Upper lobe of left lung (tissue), 6 donors: Measurements from ENCODE around the gene RASSF9. TPM values are rescaled to one million over a fixed set of nuclear protein-coding genes. Genes with fewer than 3 reads are reported as not detected.

ENCODE experiments used
- ATAC-seq, 2 donors: fragments of 200-7000 bp; cut with Tn5 transposase; one replicate each; pipeline ENCODE4 v1.9.1; 2022; ENCODE audit warnings: mild to moderate bottlenecking in 2 of 2, moderate library complexity in 2 of 2; ENCODE audit not compliant: low FRiP score in 2 of 2
- DNase-seq, 2 donors: peaks; one replicate each; pipeline ENCODE4 v3.0.0-alpha.2; 2019 to 2020
- H3K27ac ChIP-seq, 4 donors: fragments of 200-600 bp; sonication (generic); one replicate each; pipeline ENCODE4 v1.5.1; 2016 to 2019
- H3K27me3 ChIP-seq, 4 donors: fragments of 200-600 bp; sonication (generic); one replicate each; pipeline ENCODE4 v1.5.1; 2017 to 2019
- H3K36me3 ChIP-seq, 4 donors: fragments of 200-600 bp; sonication (generic); one replicate each; pipeline ENCODE4 v1.5.1; 2016 to 2019
- H3K4me1 ChIP-seq, 4 donors: fragments of 200-600 bp; sonication (generic); one replicate each; pipeline ENCODE4 v1.5.1; 2018 to 2019
- H3K4me3 ChIP-seq, 4 donors: fragments of 200-600 bp; sonication (generic); one replicate each; pipeline ENCODE4 v1.5.1; 2017 to 2019; ENCODE audit warnings: mild to moderate bottlenecking in 2 of 4, moderate library complexity in 1 of 4
- H3K9me3 ChIP-seq, 4 donors: fragments of 200-600 bp; sonication (generic); one replicate each; pipeline ENCODE4 v1.5.1; 2018 to 2019
- CTCF ChIP-seq, 6 experiments: fragments of 450-650 bp in 4 of 6; fragments of 200-600 bp in 2 of 6; sonication (generic) in 2 of 6; IDR thresholded peaks; one replicate each; pipeline ENCODE4 v1.5.1; 2016 to 2019; ENCODE audit warnings: antibody characterized with exemption in 6 of 6
- EP300 ChIP-seq, 4 donors: sonication (generic); formaldehyde crosslinking; IDR thresholded peaks; one replicate each; pipeline ENCODE4 v1.5.1; 2017; ENCODE audit warnings: antibody characterized with exemption in 4 of 4, control low read depth in 2 of 4
- POLR2A ChIP-seq, 4 donors: fragments of 450-650 bp; IDR thresholded peaks; one replicate each; pipeline ENCODE4 v1.5.1; 2016 to 2017; ENCODE audit warnings: antibody characterized with exemption in 4 of 4, mild to moderate bottlenecking in 2 of 4
- POLR2AphosphoS5 ChIP-seq, 2 donors: sonication (generic); formaldehyde crosslinking; IDR thresholded peaks; one replicate each; pipeline ENCODE4 v1.5.1; 2017; ENCODE audit warnings: antibody characterized with exemption in 2 of 2
- WGBS, 2 donors: methylation state at CpG; one replicate each; pipeline ENCODE4 v1.1.5; 2017 to 2018; 5-methylcytosine and 5-hydroxymethylcytosine counted together
- total RNA-seq, 6 donors: library from RNA; depleted of rRNA in 4 of 6; stranded (reverse); fragments of >200 nt in 4 of 6; gene quantifications; one replicate each; pipeline versions ENCODE4 v1.1.0 to v1.2.1, GENCODE V29; 2016 to 2021
- donor health status: DM: no; HTN: no; CAD: no; lungs with moderate emphysema.
- donor health status: DM: no; HTN: yes; CAD: no; lungs with severe emphysema.

Gene RASSF9
- total RNA-seq, 6 donors from 2014 or later, result 1.4 to 12.9 (median 6.4) TPM

GRCh38 chr12:85866986-85867776, 31.0 kb upstream of the RASSF9 start:
- TF ChIP-seq POLR2AphosphoS5 (IDR thresholded peaks at IDR 0.05) (no peak), CTCF (IDR thresholded peaks at IDR 0.05) (peak; percentile 59 to 85 (median 78)), POLR2A (IDR thresholded peaks at IDR 0.05) (no peak)
- no peak overlapping the region for H3K4me3 ChIP-seq
- H3K27me3 ChIP-seq, result no peaks in the 10 kb centered on the region
- 28 to 35% methylated on average over 5 of the region's 5 CpGs for WGBS, 2 donors
- ATAC-seq (peak; percentile 79 to 89), DNase-seq (no peak)
- no peaks in the 10 kb centered on the region for H3K36me3 ChIP-seq
- no peaks in the 10 kb centered on the region for H3K4me1 ChIP-seq
- no peaks in the 10 kb centered on the region for H3K9me3 ChIP-seq
- H3K27ac ChIP-seq, result no peak overlapping the region

- 90 to 91% methylated on average over 4 to 6 of the region's 6 CpGs for WGBS, 2 donors
- peak in 1 of 2 donors; percentile 10 for ATAC-seq
- H3K27ac ChIP-seq, result no peak overlapping the region
- DNase-seq, result no peak
- H3K4me1 ChIP-seq, result no peaks in the 10 kb centered on the region
- H3K4me3 ChIP-seq, result no peak overlapping the region
- H3K9me3 ChIP-seq, result no peaks in the 10 kb centered on the region
- no peaks in the 10 kb centered on the region for H3K36me3 ChIP-seq
- no peak for TF ChIP-seq POLR2A (IDR thresholded peaks at IDR 0.05)
- TF ChIP-seq EP300 (IDR thresholded peaks at IDR 0.05), result no peak
- no peak for TF ChIP-seq POLR2AphosphoS5 (IDR thresholded peaks at IDR 0.05)
- TF ChIP-seq CTCF (IDR thresholded peaks at IDR 0.05), result no peak
- no peaks in the 10 kb centered on the region for H3K27me3 ChIP-seq
Observed at GRCh38 chr12:85865890-85866289, 29.7 kb upstream of the RASSF9 start.

- 67 to 95% methylated on average over 3 of the region's 3 CpGs for WGBS, 2 donors
Observed at GRCh38 chr12:85856966-85857365, 20.8 kb upstream of the RASSF9 start.

GRCh38 chr12:85855305-85855704, 19.1 kb upstream of the RASSF9 start:
- Histone ChIP-seq H3K4me3 (no peak overlapping the region), H3K9me3 (no peaks in the 10 kb centered on the region), H3K27me3 (no peaks in the 10 kb centered on the region), H3K36me3 (no peaks in the 10 kb centered on the region), H3K27ac (no peak overlapping the region), H3K4me1 (no peaks in the 10 kb centered on the region)
- ATAC-seq (peak in 1 of 2 donors; percentile 37), DNase-seq (peak in 1 of 2 donors; percentile 15)
- 92 to 99% methylated on average over 5 to 6 of the region's 6 CpGs for WGBS, 2 donors
- TF ChIP-seq POLR2AphosphoS5 (IDR thresholded peaks at IDR 0.05) (no peak), CTCF (IDR thresholded peaks at IDR 0.05) (no peak), EP300 (IDR thresholded peaks at IDR 0.05) (no peak), POLR2A (IDR thresholded peaks at IDR 0.05) (no peak)

More at GRCh38 chr12:85856966-85857365, 20.8 kb upstream of the RASSF9 start:
- H3K27ac ChIP-seq, result no peak overlapping the region
- no peak overlapping the region for H3K4me3 ChIP-seq
- no peaks in the 10 kb centered on the region for H3K27me3 ChIP-seq
- TF ChIP-seq POLR2AphosphoS5 (IDR thresholded peaks at IDR 0.05), result no peak
- H3K36me3 ChIP-seq, result no peaks in the 10 kb centered on the region
- DNase-seq, result no peak
- ATAC-seq, result peak in 1 of 2 donors; percentile 53
- no peaks in the 10 kb centered on the region for H3K4me1 ChIP-seq
- H3K9me3 ChIP-seq, result no peaks in the 10 kb centered on the region

DNA sequence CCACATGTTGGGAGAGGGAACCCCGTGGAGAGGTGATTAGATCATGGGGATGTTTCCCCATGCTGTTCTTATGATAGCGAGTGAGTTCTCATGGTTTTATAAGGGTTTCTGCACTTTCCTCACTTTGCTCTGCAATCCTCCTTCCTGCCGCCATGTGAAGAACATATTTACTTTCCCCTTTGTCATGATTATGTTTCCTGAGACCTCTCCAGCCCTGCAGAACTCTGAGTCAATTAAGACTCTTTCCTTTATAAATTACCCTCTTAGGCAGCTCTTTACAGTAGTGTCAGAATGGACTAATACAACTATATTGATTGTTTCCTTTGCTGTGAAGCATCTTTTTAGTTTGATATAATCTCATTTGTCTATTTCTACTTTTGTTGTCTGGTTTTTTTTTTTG, 13.1 kb upstream of the RASSF9 start:
- TF ChIP-seq EP300 (IDR thresholded peaks at IDR 0.05) (no peak), POLR2A (IDR thresholded peaks at IDR 0.05) (no peak), CTCF (IDR thresholded peaks at IDR 0.05) (no peak), POLR2AphosphoS5 (IDR thresholded peaks at IDR 0.05) (no peak)
- Histone ChIP-seq H3K36me3 (no peaks in the 10 kb centered on the region), H3K27me3 (no peaks in the 10 kb centered on the region), H3K4me1 (no peaks in the 10 kb centered on the region), H3K27ac (no peak overlapping the region), H3K9me3 (no peaks in the 10 kb centered on the region), H3K4me3 (no peak overlapping the region)
- 64 to 85% methylated on average over 3 of the region's 3 CpGs for WGBS, 2 donors
- no peak for ATAC-seq
- DNase-seq, result no peak
